Umbilical cord (tissue), 2 donors: ENCODE results near the gene C2CD2. TPM values are rescaled to one million over a fixed set of nuclear protein-coding genes. Genes with fewer than 3 reads are reported as not detected.

Experiments
- DNase-seq: peaks from one replicate; pipeline ENCODE4 v3.0.0-alpha.2; 2015; ENCODE audit warnings: low spot score
- total RNA-seq: library from RNA; depleted of rRNA; stranded (reverse); fragments of >200 nt; gene quantifications from one replicate; pipeline ENCODE4 v1.2.3, GENCODE V29; 2014; ENCODE audit warnings: low replicate concordance; ENCODE audit not compliant: insufficient read depth

C2CD2 gene
- total RNA-seq, 1 donor from 2014 or later, result 12.5 TPM

DNA sequence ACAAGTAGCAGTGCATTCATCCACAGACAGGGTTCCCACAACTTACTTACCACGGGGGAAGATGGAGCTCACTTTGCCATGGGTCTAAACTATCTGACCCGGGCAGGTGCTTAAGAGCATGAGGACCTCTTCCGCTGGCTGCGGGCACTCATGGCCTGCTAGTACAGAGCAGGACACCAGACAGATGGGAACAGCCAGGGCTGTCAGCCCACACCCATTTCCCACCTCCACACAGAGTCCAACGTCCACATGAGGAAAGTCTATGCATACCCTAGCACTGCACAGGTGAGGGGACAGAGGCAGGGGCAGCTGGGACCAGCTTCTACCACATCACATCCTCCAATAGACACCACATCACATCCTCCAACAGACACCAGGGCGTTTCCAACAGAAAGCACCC, 38.9 kb downstream of the C2CD2 start:
- DNase-seq, result no peak

DNA sequence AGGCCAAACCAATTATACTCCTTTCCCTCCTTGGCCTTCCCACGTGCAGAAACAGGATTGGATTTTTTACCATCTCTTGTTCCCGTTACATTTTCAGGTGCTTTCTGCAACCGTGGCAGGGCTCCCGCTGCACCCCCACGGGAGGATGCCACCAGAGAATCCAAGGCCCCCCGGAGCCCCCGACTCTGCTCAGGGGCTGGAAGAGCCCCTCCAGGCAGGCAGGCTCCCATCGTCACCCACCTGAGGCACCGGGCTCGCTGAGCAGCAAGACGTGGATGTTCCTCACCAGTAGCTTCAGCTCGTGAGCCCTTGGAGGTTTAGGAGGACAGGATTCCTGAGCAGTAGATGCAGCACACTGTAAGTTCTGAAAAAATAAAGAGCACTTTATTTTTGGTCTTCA, 39.5 kb downstream of the C2CD2 start:
- DNase-seq, result no peak

DNA sequence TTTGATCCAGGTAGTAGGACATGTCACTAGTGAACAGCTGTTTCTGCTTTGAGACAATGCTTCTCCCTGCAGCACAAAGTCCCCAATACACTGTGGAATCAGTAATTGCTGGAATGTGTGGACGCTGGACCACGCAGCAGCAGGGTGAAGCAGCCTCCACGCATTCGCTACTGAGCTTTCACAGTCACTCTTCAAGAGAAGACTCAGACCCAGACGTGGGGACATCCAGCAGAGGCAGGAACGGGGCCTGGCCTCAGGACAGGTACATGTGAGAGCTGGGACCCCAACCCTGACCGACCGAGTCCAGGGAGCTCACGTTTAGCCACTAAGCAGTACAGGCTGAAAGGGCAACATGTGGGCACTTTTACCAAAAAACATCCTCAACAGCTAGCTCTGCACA, 40.6 kb downstream of the C2CD2 start:
- no peak for DNase-seq

DNA sequence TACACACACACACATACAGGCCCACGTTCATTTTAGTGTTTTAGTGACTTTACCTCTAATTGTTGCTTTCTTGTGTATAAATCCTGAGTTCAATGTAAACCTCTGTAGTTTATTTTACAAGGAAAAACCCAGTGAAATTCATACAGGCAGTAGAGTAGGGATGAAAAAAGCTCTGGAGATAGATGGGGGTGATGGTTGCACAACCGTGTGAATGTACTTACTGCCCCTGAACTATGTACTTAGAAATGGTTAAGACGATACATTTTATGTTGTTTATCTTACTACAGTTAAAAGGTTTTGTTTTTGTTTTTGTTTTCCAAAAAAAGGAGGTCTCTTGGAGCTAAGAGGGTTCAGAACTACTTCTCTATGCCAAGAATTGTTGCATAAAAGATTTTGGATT, 45.0 kb downstream of the C2CD2 start:
- DNase-seq, result no peak

DNA sequence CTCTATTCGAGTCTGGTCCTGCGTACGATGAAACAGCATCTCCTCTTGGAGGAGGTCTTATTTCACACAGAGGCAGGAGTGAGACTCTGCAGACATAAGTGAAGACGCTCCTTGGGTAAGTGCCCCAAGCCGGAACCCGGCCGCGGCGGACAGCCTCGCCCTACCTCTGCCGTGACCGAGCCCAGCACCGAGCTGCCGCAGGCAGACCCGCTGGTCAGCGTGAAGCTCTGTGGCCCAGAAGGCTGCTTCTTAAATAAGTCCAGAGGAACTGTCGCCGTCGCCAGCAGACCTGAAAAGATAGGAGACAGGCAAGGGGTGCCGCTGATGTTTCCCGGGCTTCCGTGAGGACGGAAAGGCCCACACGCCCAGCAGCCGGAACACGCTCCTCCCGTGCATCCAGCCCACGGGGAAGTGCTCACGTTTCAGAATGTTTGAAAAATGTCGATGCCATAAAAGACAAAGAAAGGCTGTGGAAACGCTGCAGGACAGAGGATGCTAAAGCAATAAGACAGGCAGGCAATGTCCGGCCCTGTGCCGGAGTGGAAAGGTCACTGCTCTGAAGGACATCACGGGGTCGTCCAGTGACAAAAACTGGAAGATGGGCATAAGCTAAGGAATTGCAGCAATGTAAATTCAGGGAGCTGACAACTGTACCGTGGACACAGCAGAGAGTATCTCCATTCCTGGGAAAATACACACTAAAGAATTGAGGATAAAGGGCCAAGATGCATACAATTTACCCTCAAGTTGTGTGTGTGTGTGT, 46.1 kb downstream of the C2CD2 start:
- no peak for DNase-seq

DNA sequence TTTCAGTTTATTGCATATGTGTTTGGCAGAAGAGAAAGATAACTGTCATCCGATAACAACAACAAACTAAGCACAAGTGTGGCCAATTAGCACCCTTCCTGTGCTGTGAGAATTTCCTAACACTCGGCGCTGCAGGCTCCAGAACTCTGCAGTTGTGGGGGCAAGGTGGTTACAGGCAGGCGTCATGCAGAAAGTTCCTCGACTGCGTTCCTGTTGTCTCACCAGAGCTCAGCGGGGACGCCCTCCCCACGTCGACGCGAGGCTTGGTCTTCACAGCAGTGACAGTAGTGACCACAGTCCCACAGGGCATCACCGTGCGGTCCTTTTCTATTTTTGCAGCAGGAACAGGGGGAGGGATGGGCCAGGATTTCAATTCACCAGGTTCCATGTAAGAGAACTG, 47.0 kb downstream of the C2CD2 start:
- DNase-seq, result no peak

DNA sequence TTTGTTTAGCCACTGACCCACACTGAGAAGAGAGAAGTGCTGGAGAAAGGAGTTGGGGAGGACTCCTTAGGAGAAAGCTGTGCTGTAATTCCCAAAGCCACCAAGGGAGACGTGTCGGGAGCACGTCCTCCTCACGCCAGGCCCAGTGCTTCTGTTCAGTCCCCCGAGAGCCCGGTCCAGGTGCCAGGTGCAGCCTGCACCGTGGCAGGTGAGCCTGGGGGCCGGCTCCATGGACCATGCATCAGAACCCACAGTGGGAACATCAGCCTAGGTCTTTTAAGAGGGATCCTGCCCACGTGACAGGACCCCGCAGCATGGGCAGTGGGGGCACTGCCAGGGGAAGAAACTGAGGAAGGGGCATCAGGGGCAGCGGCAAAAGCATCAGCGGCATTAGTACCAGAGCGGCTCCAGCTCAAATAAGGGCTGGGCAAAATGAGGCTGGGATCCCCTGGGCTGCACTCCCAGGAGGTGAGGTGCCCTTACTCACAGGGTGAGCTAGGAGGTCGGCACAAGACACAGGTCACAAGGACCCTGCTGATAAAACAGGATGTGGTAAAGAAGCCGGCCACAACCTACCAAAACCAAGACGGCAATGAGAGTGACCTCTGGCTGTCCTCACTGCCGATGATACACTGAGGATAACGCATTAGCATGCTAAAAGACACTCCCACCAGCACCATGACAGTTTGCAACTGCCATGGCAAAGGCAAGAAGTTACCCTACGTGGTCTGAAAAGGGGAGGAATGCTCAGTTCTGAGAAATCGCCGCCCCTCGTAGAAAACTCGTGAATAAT, 50.1 kb downstream of the C2CD2 start:
- no peak for DNase-seq

DNA sequence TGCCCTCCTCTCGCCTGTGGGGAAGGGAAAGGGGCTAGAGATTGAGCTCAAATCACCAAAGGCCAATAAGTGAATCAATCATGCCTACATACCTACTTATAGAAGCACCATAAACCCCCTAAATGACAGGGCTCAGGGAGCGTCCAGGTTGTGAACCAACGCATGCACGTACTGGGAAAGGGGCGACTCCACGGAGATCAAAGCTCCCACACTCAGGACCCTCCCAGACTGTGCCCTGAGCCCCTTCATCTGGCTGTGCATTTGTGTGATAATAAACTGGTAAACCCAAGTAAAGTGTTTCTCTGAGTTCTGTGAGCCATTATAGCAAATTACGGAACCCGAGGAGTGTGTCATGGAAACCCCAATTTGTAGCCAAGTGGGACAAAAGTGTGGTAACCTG, 50.9 kb downstream of the C2CD2 start:
- DNase-seq, result no peak

DNA sequence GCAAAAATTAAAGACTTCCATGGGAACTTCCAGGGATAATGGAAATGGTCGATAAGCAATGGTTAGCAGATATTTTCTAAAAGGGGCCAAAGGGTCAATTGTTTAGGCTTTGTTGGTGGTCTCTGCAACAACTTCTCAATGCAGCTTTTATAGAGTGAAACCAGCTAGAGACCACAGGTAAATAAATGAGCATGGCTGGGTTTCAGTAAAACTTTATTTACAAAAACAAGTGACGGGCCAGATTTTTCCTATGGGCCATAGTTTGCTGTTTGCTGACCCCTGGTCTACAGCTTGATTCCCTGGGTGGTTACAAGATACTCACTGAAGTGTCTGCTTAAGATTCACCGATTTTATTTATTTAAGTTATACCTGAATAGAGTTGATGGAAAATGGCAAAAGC, 52.0 kb downstream of the C2CD2 start:
- DNase-seq, result no peak

DNA sequence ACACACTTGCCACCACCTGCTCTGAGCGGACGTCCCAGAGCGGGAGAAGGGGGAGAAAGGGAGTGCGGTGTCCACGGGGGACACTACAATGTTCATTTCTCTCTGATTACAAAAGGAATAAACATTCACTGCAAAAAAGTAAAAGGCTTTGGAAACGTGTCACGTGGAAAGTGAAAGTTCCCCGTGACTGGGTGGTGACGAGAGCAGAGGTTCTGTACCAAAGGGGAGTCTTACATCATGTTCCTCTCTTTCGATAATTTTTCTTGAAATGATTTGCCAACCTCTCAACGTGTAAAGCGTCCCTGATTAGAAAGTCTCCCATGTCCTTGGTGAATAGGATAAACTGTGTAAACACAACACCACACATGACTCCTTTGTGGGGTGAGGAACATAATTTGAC, 52.7 kb downstream of the C2CD2 start:
- DNase-seq, result no peak

DNA sequence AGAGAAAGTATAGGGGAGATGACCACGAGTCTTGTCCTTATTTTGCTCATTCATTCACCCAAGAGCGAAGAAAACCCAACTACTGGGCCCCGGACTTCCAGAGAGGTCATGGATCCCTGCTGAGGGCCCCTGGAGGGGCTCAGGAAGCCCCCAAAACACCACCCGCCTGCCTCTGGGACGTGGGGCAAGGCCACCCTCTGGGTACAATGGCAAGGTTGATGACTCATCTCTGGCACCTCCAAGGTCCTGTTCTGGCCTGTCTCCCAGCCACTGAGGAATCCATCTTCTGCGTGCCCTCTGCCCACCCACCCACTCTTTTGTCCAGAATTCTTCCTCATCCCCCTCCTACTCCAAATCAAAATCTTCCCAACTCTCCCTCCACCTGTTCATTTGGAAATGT, 53.4 kb downstream of the C2CD2 start:
- DNase-seq, result no peak

DNA sequence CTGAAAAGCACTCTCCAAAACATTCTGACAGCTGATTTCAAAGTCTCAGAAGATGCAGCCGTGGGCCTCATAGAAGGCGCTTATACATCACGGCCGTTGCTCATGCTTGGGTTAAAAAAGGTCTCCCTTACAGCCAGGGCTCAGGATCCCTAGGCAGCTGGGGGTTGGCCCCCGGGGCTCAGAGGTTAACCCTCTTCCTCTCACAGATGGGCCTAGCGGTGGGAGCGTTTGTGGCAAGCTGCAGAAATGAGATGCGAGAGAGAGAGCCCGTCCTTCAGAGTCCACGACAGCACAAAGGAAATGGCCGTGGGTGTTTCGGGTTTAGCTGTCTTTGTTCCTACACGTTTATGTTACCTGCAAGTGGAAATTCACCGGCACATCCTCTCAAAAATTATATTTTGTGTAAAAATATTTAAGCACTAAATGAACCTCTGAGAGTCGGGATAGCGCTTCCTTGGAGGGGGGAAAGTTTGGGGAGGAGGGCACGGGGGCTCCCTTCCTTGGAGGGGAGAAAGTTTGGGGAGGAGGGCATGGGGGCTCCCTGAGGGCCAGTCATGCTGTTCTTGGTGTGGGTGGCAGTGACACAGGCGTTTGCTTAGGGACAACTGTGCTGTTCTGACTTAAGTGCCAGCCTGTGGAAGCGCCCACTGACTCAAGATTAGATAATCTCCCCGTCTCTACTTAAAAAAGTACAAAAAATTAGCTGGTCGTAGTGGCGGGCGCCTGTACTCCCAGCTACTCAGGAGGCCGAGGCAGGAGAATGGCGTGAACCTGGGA, 54.2 kb downstream of the C2CD2 start:
- DNase-seq, result no peak

DNA sequence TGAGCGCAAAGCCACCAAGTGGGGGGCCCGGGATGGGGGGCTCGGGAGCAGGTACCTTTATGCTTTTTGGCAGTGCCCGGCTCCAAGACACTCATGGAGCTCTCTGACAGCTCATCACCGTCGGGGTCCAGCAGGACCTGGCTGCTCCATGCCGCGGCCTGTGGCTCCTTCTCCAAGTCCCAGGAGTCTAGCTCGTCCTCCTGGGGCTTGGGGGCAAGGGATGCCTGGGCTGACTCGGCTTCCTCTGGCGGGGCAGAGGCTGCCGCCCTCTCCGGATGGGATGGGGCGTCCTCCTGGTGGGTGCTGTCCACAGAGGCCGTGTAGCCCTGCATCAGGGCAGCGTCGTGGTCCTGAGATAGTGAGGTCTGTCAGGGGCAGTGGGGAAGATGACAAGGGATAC, 54.8 kb downstream of the C2CD2 start:
- no peak for DNase-seq

DNA sequence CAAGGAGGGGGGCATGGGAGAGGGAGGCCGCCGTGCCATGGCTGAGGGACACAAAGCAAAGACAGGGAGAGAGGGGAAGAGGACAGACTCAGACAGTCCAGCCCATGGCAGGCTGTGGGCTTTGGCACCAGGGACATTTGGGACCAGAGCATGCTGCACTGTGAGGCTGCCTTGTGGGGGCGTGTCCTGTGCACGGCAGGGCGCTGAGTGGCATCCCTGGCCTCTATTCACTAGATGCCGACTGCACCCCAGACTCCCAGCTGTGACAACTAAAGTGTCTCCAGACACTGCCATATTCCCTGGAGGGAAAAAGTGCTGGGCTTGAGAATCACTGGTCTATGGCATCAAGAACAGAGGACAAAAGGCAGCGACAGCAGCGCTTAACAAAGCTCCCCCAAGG, 56.1 kb downstream of the C2CD2 start:
- DNase-seq, result no peak

DNA sequence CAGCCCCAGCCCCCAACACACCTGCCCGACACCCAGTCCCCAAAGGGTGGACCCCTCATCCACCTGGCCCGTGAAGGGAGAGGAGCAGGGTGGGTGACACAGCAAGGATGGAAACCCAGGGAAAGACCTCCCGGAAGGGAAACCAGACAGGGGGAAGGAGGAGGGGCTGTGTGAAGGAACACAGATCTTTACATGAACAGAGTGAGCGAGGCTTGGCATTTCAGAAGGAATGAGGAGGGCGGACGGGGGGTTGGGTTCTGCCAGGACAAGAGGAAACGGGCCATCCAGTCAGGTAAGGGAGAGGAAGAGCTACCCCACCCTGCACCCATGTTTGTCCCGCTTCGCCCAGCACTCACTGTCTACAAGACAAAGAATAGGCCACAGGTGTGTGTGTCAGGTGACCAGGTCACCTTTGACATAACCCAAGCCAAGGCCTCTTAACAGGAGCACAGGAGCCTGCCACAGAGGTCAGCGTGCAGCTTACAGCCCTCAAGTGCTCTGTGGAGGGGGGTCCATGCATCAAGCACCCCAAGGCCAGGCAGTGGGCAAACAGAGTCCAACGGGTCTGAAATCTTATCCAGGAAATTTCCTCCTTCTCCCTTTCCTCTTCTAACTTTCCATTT, 56.7 kb downstream of the C2CD2 start:
- peak; percentile 21 for DNase-seq

DNA sequence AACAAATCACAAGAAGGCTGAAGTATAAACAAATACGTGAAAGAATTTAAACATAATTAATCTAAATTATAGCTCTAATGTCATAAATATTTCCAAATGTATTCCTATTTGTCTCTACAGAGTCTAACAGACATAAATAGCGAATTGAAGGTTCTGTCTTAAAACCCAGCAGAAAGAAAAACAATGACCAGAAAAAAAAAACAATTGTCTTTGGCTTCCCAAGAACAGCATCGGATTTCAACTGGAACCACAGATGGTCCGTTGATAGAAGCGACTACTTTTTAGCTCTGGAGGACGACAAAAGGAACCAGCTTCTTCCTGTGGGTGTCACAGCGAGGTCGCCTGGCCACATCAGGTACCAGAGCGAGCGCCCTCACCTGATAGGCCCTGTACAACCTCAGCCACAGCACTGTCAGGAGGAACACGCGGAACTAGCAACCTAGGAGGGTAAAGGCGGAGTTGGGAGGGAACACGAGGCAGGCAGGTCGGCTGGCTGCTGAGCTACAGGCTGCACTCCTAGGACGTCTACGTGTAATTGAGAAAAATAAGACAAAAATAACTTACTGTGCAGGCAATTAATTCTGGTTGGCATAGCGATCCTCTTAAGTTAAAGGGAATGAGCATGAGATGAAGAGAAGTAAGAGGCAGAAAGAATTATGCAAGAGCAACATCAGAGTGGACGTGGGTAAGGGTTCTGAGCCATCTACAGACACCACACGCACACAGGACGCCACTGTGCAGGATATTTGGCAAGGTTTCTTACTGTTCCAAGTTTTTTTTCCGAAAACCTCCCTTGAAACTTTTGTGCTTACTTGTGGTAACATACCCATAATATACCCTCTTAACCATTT, 58.0 kb downstream of the C2CD2 start:
- no peak for DNase-seq

DNA sequence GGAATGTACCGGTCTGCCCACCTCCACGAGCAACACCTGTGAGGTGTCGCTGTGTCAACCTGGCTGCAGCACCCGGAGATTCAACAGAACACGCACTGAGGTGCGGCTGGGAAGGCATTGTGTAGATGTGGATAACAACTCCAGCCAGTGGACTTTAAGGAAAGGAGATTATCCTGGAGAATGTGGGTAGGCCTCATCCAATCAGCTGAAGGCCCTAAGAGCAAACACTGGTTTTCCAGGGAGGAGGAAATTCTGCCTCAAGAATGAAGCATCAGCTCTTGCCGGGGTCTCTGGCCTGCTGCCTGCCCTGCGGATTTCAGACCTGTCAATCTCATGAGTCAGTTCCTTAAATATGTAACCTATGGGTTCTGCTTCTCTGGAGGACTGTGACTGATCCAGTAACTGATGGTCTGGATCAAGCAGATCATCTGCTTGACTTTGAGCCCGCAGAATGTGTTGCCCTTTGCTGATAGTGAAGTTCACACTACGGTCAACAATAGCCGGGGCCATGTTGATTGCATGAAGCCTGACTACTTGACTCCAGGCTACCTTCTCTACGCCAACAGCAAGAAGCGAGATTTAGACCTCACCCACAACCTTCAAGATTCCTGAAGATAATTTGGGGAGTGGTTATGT, 58.8 kb downstream of the C2CD2 start:
- peak; percentile 93 for DNase-seq

DNA sequence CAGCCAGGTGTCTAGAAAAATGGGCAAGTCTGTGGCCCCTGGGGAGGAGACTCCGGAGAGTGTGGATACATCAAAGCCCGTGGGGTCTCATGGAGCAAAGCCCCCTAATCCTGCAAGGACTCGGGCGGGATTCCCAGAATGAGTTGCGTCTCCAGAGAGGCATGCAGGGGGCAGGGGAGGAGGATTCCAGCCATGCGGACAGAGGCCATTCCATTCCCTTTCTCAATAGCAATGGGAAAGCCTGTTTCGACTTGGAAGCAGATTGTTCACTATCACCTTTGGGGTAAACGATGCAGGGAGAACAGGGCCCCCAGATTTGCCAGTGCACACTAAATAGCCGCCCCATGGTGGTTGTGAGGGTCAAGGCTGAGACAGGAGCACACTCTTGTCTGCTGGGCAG, 59.3 kb downstream of the C2CD2 start:
- peak; percentile 46 for DNase-seq

DNA sequence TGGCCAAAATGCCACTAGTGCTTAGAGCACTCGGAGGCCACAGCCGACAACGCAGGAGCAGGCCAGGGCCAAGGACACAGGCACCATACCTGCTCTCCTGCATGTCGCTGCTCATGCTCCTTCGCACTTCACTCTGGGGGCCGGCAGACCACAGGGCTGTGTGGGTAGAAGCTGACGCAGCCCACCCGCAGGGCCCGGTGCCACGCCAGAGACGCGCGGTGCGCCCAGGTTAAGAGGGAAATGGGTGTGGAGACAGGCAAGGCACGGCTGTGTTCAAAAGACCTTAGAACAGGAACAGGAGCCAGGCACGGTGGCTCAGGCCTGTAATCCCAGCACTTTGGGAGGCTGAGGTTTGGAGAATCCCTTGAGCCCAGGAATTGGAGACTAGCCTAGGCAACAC, 61.1 kb downstream of the C2CD2 start:
- no peak for DNase-seq

DNA sequence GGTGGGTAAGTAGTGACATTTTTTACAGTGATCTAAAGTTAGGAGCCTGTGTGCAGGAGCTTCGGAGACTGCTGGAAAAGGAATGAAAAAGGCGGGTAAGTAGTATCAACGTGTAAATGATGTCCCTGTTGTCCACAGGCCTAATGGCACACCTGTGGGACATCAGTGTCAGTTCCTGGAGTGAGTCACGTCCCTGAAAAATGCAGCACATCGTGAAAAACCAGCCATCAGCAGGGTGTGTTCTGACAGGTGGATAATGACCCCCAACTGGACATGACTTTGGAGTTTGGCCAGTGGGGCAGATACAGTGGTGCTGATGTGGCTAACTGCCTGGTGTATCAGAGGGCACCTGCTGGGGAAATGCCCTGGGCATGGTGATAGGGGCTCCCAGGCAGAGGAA, 62.7 kb downstream of the C2CD2 start:
- no peak for DNase-seq

DNA sequence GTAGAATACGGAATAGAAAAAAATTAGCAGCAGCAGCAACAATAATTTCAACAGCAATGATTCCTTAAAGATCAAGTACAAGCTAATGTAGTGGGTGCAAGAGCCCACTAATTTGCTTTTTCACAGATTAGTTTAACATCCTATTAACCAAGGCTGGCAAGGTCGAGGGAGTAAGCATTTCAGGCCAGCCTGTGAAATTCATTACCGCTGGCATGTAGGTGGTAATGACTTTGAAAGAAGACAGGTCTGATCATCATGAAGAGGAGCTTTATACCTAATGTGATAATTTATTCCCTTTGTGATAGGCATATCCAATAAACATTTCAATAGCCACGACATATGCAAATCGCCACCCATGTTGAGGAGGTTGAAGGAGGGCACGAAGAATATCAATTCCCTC, 63.5 kb downstream of the C2CD2 start:
- DNase-seq, result no peak
